AG10803 (cell line): ENCODE measurements around the gene IGF1R.

Experiments
- DNase-seq: peaks from one replicate; pipeline ENCODE4 v3.0.0; 2010; ENCODE audit warnings: low read depth
- H3K4me3 ChIP-seq: 2 replicates; pipeline ENCODE4 v1.5.1; 2011; ENCODE audit warnings: mild to moderate bottlenecking, low read length, control low read depth
- CTCF ChIP-seq: conservative IDR thresholded peaks from 2 replicates; pipeline ENCODE4 v1.5.1; 2011; ENCODE audit warnings: mild to moderate bottlenecking, low read length, control low read depth, inconsistent platforms

Gene IGF1R

GRCh38 chr15:98785431-98785806 lies 137.1 kb downstream of the IGF1R start:
- TF ChIP-seq CTCF = no peak
- DNase-seq = no peak
- H3K4me3 ChIP-seq = no peak overlapping the region

GRCh38 chr15:98785807-98786621 lies 137.7 kb downstream of the IGF1R start:
- H3K4me3 ChIP-seq = no peak overlapping the region
- TF ChIP-seq CTCF = no peak
- no peak for DNase-seq

- H3K4me3 ChIP-seq = no peak overlapping the region
- no peak for DNase-seq
- TF ChIP-seq CTCF = no peak
These were observed 138.4 kb downstream of the IGF1R start for GRCh38 chr15:98786717-98787116.

GRCh38 chr15:98787194-98787593 lies 138.9 kb downstream of the IGF1R start:
- no peak overlapping the region for H3K4me3 ChIP-seq
- DNase-seq = no peak
- TF ChIP-seq CTCF = no peak

- DNase-seq = no peak
- no peak for TF ChIP-seq CTCF
- H3K4me3 ChIP-seq = no peak overlapping the region
These were observed 139.8 kb downstream of the IGF1R start for GRCh38 chr15:98787936-98788757.

- DNase-seq = no peak
- H3K4me3 ChIP-seq = no peak overlapping the region
- no peak for TF ChIP-seq CTCF
These were observed 140.7 kb downstream of the IGF1R start for GRCh38 chr15:98789020-98789419.

GRCh38 chr15:98790270-98790669 lies 141.9 kb downstream of the IGF1R start:
- no peak for DNase-seq
- no peak for TF ChIP-seq CTCF

More at GRCh38 chr15:98790270-98790669, 141.9 kb downstream of the IGF1R start:
- no peak overlapping the region for H3K4me3 ChIP-seq
